Stimulated activated CD4-positive, alpha-beta T cell treated with anti-CD3 and anti-CD28 coated beads, TNF-alpha, amount 100 ng/mL, for 4 hours (primary cell): ENCODE measurements around the gene PPP1R3E.

Experiments used
- DNase-seq, 3 experiments: peaks; one replicate each; pipeline ENCODE4 v3.0.0-alpha.2; 2020; ENCODE audit warnings: low read depth in 3 of 3

Gene PPP1R3E

GRCh38 chr14:23322568-23323517, 20.2 kb upstream of the PPP1R3E start:
- no peak for DNase-seq

- peak in 1 of 3 experiments; percentile 25 for DNase-seq
Measured at GRCh38 chr14:23321572-23322547, 19.2 kb upstream of the PPP1R3E start.

GRCh38 chr14:23320584-23321571, 18.2 kb upstream of the PPP1R3E start, which contains the start of gene PABPN1:
Gene PABPN1, plus strand, starts transcription at chr14:23321457. Its CDS starts 13 bp downstream, at chr14:23321470.
- peak; percentile 88 to 96 (median 92) for DNase-seq

GRCh38 chr14:23319746-23320583, 17.3 kb upstream of the PPP1R3E start:
- DNase-seq = no peak

GRCh38 chr14:23316300-23316699, 13.6 kb upstream of the PPP1R3E start:
- no peak for DNase-seq

GRCh38 chr14:23310546-23310945, 7.9 kb upstream of the PPP1R3E start:
- DNase-seq = no peak

GRCh38 chr14:23308721-23309445, 6.2 kb upstream of the PPP1R3E start:
- DNase-seq = no peak

GRCh38 chr14:23307687-23308644, 5.3 kb upstream of the PPP1R3E start:
- DNase-seq = no peak

GRCh38 chr14:23307146-23307530, 4.5 kb upstream of the PPP1R3E start:
- no peak for DNase-seq

GRCh38 chr14:23306412-23307145, 3.9 kb upstream of the PPP1R3E start, which contains the start of gene BCL2L2:
Gene BCL2L2, plus strand, starts transcription at chr14:23306833. Its CDS starts 935 bp downstream, at chr14:23307768.
- no peak for DNase-seq

- DNase-seq = no peak
Measured at GRCh38 chr14:23301969-23302289, 730 bp downstream of the PPP1R3E start.

GRCh38 chr14:23301288-23301968, 1.2 kb downstream of the PPP1R3E start:
- peak; percentile 92 to 96 (median 95) for DNase-seq

GRCh38 chr14:23300687-23301223, 1.9 kb downstream of the PPP1R3E start:
- DNase-seq = peak in 1 of 3 experiments; percentile 12

GRCh38 chr14:23299986-23300686, 2.5 kb downstream of the PPP1R3E start:
- no peak for DNase-seq

- no peak for DNase-seq
Measured at GRCh38 chr14:23299211-23299957, 3.3 kb downstream of the PPP1R3E start.
